Smooth muscle cell (in vitro differentiated cells): Measurements from ENCODE around the gene DAZAP1. TPM values are rescaled to one million over a fixed set of nuclear protein-coding genes. Genes with fewer than 3 reads are reported as not detected.
A peak's percentile ranks its signal among the peaks of the same experiment; 100 is the strongest.
"Not testable (repeated sequence)": the region's sequence is repeated elsewhere in the genome, so short reads cannot be mapped to it uniquely, and the experiment has no call there.

Source experiments
- DNase-seq: peaks from one replicate; lab custom pipeline; 2025; ENCODE audit not compliant: unreplicated experiment; lab: John Stamatoyannopoulos, UW
- H2AFZ ChIP-seq: fragments of 200-600 bp; sonication (generic); 2 replicates; pipeline ENCODE4 v1.6.0; 2016; ENCODE audit warnings: antibody characterized with exemption, low read depth, mild to moderate bottlenecking
- H3F3A ChIP-seq: fragments of 200-600 bp; sonication (generic); 2 replicates; pipeline ENCODE4 v1.6.0; 2017; ENCODE audit warnings: antibody characterized with exemption, low read depth
- H3K27ac ChIP-seq: fragments of 200-600 bp; sonication (generic); 2 replicates; pipeline ENCODE4 v1.5.1; 2016; ENCODE audit warnings: low read depth, mild to moderate bottlenecking
- H3K27me3 ChIP-seq: fragments of 200-600 bp; sonication (generic); 2 replicates; pipeline ENCODE4 v1.6.1; 2016; ENCODE audit warnings: low read depth, mild to moderate bottlenecking
- H3K36me3 ChIP-seq: fragments of 200-600 bp; sonication (generic); 2 replicates; pipeline ENCODE4 v1.5.1; 2016; ENCODE audit warnings: low read depth
- H3K4me1 ChIP-seq: fragments of 200-600 bp; sonication (generic); 2 replicates; pipeline ENCODE4 v1.5.1; 2016; ENCODE audit warnings: low read depth
- H3K4me2 ChIP-seq: fragments of 200-600 bp; sonication (generic); 2 replicates; pipeline ENCODE4 v1.6.0; 2016; ENCODE audit warnings: mild to moderate bottlenecking
- H3K4me3 ChIP-seq: fragments of 200-600 bp; sonication (generic); 2 replicates; pipeline ENCODE4 v1.5.1; 2016; ENCODE audit warnings: mild to moderate bottlenecking
- H3K79me2 ChIP-seq: fragments of 200-600 bp; sonication (generic); 2 replicates; pipeline ENCODE4 v1.6.0; 2016; ENCODE audit warnings: low read depth, mild to moderate bottlenecking
- H3K9ac ChIP-seq: fragments of 200-600 bp; sonication (generic); 2 replicates; pipeline ENCODE4 v1.6.0; 2016; ENCODE audit warnings: low read depth
- H3K9me3 ChIP-seq: fragments of 200-600 bp; sonication (generic); replicated peaks from 2 replicates; pipeline ENCODE4 v1.5.1; 2016; ENCODE audit warnings: low read depth
- H4K20me1 ChIP-seq: fragments of 200-600 bp; sonication (generic); 2 replicates; pipeline ENCODE4 v1.6.0; 2016; ENCODE audit warnings: low read depth
- WGBS: methylation state at CpG from one replicate; pipeline ENCODE4 v1.1.7; 2016; ENCODE audit warnings: low lambda C conversion rate; 5-methylcytosine and 5-hydroxymethylcytosine counted together
- polyA plus RNA-seq: library from polyadenylated mRNA; unstranded; fragments of >200 nt; fragmentation: Nextera tagmentation; extraction: Ambion mirVana; gene quantifications from 2 replicates; pipeline ENCODE4 v1.2.1, GENCODE V29; 2016
- total RNA-seq: library from RNA; depleted of rRNA; stranded (reverse); fragments of >200 nt; gene quantifications from 2 replicates; pipeline ENCODE4 v1.2.3, GENCODE V29; 2014
- TF ChIP-seq, protein P1 (sequence below): fragments of 200-600 bp; sonication (generic); IDR thresholded peaks from 2 replicates; pipeline ENCODE4 v1.5.1; 2017; ENCODE audit warnings: borderline replicate concordance, mild to moderate bottlenecking, antibody characterized with exemption; ENCODE audit not compliant: insufficient read depth, poor library complexity, severe bottlenecking

The DAZAP1 gene
- total and polyA plus RNA-seq, 2 experiments from 2014 or later, result 35.5 to 41.7 TPM

DNA sequence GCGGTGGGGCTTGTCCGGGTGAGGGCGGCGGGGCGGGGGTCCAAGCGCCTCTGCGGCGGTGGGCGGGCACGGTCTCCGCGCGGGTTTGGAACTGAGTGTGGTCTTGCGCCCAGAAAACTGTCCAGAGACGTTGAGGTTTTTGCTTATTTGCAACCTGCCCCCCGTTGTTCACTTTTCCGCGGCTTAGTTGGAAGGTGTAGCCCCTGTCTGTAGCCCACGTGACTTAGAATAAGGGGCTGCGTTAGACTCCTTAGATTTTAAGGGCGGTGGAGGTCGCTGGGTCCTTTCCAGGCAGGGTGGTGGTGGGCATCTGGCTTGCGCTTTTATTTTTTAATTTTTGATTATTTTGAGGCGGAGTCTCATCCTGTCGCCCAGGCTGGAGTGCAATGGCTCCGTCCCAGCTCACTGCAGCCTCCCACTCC, 31.6 kb downstream of the DAZAP1 start:
- no peaks in the 10 kb centered on the region for H3K36me3 ChIP-seq

DNA sequence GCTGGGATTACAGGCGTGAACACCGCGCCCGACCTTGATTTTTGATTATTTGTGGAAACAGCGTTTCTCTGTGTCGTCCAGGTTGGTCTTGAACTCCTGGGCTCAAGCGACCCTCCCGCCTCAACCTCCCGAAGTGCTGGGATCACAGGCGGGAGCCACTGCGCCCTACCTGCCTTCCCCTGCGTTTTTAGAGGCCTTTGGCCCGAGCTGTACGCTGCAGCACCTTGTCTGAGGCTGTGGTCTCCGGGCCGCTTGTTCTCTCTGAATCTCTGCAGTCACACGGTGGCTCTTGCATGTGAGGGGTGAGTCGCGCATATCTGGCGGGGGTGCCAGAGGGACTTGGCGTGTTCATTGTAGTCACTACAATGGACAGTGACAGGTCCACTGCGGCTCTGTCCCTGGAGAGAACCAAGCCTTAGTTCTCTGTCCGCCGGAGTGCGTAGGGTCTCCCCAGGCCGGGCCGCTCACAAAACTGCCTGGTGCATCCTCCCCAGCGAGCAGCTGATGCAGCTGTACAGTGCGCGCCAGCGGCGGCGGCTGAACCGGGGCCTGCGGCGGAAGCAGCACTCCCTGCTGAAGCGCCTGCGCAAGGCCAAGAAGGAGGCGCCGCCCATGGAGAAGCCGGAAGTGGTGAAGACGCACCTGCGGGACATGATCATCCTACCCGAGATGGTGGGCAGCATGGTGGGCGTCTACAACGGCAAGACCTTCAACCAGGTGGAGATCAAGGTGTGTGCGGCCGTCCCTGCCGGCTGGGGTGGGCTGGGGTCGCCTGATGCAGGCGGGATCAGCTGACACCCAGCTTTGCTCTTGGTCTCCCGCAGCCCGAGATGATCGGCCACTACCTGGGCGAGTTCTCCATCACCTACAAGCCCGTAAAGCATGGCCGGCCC, 32.4 kb downstream of the DAZAP1 start:
- not testable (repeated sequence) for DNase-seq, H3K36me3 ChIP-seq, H2AFZ ChIP-seq, H3K27ac ChIP-seq, H3K27me3 ChIP-seq, H3K4me1 ChIP-seq, H3K9me3 ChIP-seq
- Histone ChIP-seq H3K4me2 (peak overlapping the region; percentile 97), H4K20me1 (peaks cover 72% of the 10 kb centered on the region), H3F3A (peaks cover 32% of the 10 kb centered on the region), H3K79me2 (peaks cover 37% of the 10 kb centered on the region), H3K4me3 (peak overlapping the region; percentile 72), H3K9ac (peak overlapping the region; percentile 95)
- WGBS, result 84% methylated on average over 57 of the region's 57 CpGs

More for the DNA sequence above, 31.6 kb downstream of the DAZAP1 start:
- Histone ChIP-seq H3K4me3 (peak overlapping the region; percentile 72), H4K20me1 (peaks cover 69% of the 10 kb centered on the region), H2AFZ (no peak overlapping the region), H3K4me2 (peak overlapping the region; percentile 97), H3K79me2 (peaks cover 37% of the 10 kb centered on the region), H3K4me1 (peaks cover 9% of the 10 kb centered on the region), H3K9ac (peak overlapping the region; percentile 95), H3K27me3 (no peaks in the 10 kb centered on the region), H3F3A (peaks cover 30% of the 10 kb centered on the region), H3K27ac (peak overlapping the region; percentile 80), H3K9me3 (no peaks in the 10 kb centered on the region)
- TF ChIP-seq, protein P1, sequence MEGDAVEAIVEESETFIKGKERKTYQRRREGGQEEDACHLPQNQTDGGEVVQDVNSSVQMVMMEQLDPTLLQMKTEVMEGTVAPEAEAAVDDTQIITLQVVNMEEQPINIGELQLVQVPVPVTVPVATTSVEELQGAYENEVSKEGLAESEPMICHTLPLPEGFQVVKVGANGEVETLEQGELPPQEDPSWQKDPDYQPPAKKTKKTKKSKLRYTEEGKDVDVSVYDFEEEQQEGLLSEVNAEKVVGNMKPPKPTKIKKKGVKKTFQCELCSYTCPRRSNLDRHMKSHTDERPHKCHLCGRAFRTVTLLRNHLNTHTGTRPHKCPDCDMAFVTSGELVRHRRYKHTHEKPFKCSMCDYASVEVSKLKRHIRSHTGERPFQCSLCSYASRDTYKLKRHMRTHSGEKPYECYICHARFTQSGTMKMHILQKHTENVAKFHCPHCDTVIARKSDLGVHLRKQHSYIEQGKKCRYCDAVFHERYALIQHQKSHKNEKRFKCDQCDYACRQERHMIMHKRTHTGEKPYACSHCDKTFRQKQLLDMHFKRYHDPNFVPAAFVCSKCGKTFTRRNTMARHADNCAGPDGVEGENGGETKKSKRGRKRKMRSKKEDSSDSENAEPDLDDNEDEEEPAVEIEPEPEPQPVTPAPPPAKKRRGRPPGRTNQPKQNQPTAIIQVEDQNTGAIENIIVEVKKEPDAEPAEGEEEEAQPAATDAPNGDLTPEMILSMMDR, result no peak
- no peak for DNase-seq
- 2% methylated on average over 12 of the region's 26 CpGs for WGBS

DNA sequence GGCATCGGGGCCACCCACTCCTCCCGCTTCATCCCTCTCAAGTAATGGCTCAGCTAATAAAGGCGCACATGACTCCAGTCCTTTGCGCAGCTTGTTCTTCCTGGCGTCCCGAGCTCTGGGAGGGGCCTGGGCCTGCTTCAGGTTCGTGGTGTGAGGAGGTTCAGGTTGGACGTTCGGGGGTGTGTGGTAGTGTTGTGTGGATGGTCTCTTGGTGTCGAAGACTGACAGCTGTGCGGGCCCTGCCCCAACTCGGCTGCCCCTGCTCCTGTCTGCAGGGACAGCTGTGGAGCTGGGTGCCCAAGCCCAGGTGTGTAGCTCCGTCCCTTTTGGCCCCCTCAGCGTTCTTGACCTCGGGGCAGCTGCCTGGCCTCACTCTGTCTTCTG, 33.0 kb downstream of the DAZAP1 start:
- Histone ChIP-seq H3K4me1 (peaks cover 9% of the 10 kb centered on the region), H3K36me3 (no peaks in the 10 kb centered on the region), H2AFZ (no peak overlapping the region), H3K9me3 (no peaks in the 10 kb centered on the region), H3K27ac (no peak overlapping the region), H3K4me3 (no peak overlapping the region), H4K20me1 (peaks cover 71% of the 10 kb centered on the region), H3K9ac (no peak overlapping the region), H3F3A (peaks cover 29% of the 10 kb centered on the region), H3K79me2 (peaks cover 37% of the 10 kb centered on the region), H3K27me3 (peaks cover 1% of the 10 kb centered on the region), H3K4me2 (no peak overlapping the region)
- TF ChIP-seq, protein P1, result no peak
- 97% methylated on average over 15 of the region's 15 CpGs for WGBS
- no peak for DNase-seq

DNA sequence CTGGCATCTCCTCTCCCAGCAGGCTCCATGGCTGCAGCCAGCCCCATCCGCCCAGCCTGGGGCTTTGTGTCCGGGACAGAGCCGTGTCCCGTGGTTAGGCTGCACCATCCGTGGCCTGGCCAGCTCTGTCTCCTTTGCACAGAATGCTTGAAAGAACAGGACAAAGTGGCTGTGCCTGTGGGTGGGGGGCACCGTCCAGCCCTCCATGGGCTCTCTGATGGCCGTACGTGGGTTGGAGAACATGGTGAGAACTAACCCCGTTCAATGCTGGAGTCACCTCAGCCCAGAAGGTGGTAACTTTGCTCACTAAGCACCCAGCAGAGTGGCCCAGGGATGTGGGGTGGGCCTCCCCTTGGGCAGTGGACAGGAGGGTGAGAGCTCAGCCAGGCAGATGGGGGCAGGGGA, 33.6 kb downstream of the DAZAP1 start:
- H3K4me2 ChIP-seq, result no peak overlapping the region
- H3K9ac ChIP-seq, result no peak overlapping the region
- DNase-seq, result no peak
- H3K4me3 ChIP-seq, result no peak overlapping the region
- H3K36me3 ChIP-seq, result no peaks in the 10 kb centered on the region
- no peaks in the 10 kb centered on the region for H3K9me3 ChIP-seq
- WGBS, result 94% methylated on average over 9 of the region's 9 CpGs
- H3K79me2 ChIP-seq, result peaks cover 37% of the 10 kb centered on the region
- H4K20me1 ChIP-seq, result peaks cover 70% of the 10 kb centered on the region
- H2AFZ ChIP-seq, result no peak overlapping the region
- H3K27ac ChIP-seq, result no peak overlapping the region
- peaks cover 9% of the 10 kb centered on the region for H3K4me1 ChIP-seq
- TF ChIP-seq, protein P1, result no peak
- peaks cover 25% of the 10 kb centered on the region for H3F3A ChIP-seq
- peaks cover 7% of the 10 kb centered on the region for H3K27me3 ChIP-seq
